ENCODE results near the gene TMED10. TPM values are rescaled to one million over a fixed set of nuclear protein-coding genes. Genes with fewer than 3 reads are reported as not detected.

TMED10 gene
- polyA plus RNA-seq, 2 of the 4 experiments (the other 2 are of a cell fraction): 290 to 354 TPM

GRCh38 chr14:75090353-75090752 is 86.1 kb downstream of the TMED10 start:
- H3K4me1 ChIP-seq: no peaks in the 10 kb centered on the region
- H3K4me3 ChIP-seq: no peak overlapping the region
- DNase-seq (ENCODE audit: low read depth in 1 of 2, low spot score in 1 of 2) (no peak), ATAC-seq (no peak), FAIRE-seq (no peak)
- ChIA-PET POLR2A (no interaction called here), CTCF (interaction anchor here (0.7 to 13.1 kb wide), 10 partner anchors 11 to 231 kb away, joined by 3 to 148 read pairs (median 8); partner anchors contain the start of gene EIF2B2)
- no peaks in the 10 kb centered on the region for H3K9me3 ChIP-seq
- TF ChIP-seq FOSL2 (IDR thresholded peaks at IDR 0.05): no peak
- TF ChIP-seq FOSL2 (CRISPR knock-in tag; IDR thresholded peaks at IDR 0.05): no peak
- TF ChIP-seq JUNB (IDR thresholded peaks at IDR 0.05): no peak
- no peak for TF ChIP-seq PBX3 (IDR thresholded peaks at IDR 0.05)
- TF ChIP-seq GATA3 (IDR thresholded peaks at IDR 0.05; ENCODE audit: borderline replicate concordance): no peak
- TF ChIP-seq REST (IDR thresholded peaks at IDR 0.05): no peak
- no peak for TF ChIP-seq EHMT2 (IDR thresholded peaks at IDR 0.05; ENCODE audit: low read depth)
- no peak for TF ChIP-seq PHF8 (IDR thresholded peaks at IDR 0.05; ENCODE audit: borderline replicate concordance, low read depth)
- TF ChIP-seq POLR2AphosphoS2 (conservative IDR thresholded peaks at IDR 0.05; ENCODE audit: low read length): no peak
- TF ChIP-seq CTCF (IDR thresholded peaks at IDR 0.05): no peak
- no peak for TF ChIP-seq EHF (CRISPR knock-in tag; IDR thresholded peaks at IDR 0.05)
- TF ChIP-seq E2F6 (IDR thresholded peaks at IDR 0.05; ENCODE audit: borderline replicate concordance, low read depth): no peak
- TF ChIP-seq SMC3 (IDR thresholded peaks at IDR 0.05): no peak
- no peak for TF ChIP-seq CHD4 (IDR thresholded peaks at IDR 0.05; ENCODE audit: borderline replicate concordance)
- TF ChIP-seq CBX2 (IDR thresholded peaks at IDR 0.05; ENCODE audit: borderline replicate concordance, low read depth): no peak
- no peak for TF ChIP-seq ZNF302 (CRISPR knock-in tag; IDR thresholded peaks at IDR 0.05)
- TF ChIP-seq HDAC2 (IDR thresholded peaks at IDR 0.05): no peak
- TF ChIP-seq RARB (CRISPR knock-in tag; IDR thresholded peaks at IDR 0.05): no peak
- TF ChIP-seq RAD21 (conservative IDR thresholded peaks at IDR 0.05 in 1 of 2, IDR thresholded peaks at IDR 0.05 in 1 of 2): no peak
- no peak for TF ChIP-seq HES2 (IDR thresholded peaks at IDR 0.05)
- TF ChIP-seq TP53 (CRISPR knock-in tag; IDR thresholded peaks at IDR 0.05): no peak
- 77% methylated on average over 3 of the region's 3 CpGs for WGBS (ENCODE audit: missing lambda C conversion rate)
- H3K4me2 ChIP-seq: no peak overlapping the region
- no peak overlapping the region for H3K27ac ChIP-seq

All from A549 (cell line).